ENCODE measurements around the gene RIMOC1.
"Not testable (repeated sequence)": the region's sequence is repeated elsewhere in the genome, so short reads cannot be mapped to it uniquely, and the experiment has no call there.

Gene RIMOC1

GRCh38 chr5:41925555-41925951 lies 21.4 kb downstream of the RIMOC1 start:
- peak; percentile 49 for DNase-seq (ENCODE audit: low read depth)
- peak overlapping the region; percentile 69 for H3K4me3 ChIP-seq (replicated peaks; ENCODE audit: low read depth, low read length)
- TF ChIP-seq CTCF (IDR thresholded peaks at IDR 0.05; ENCODE audit: low read length, missing control alignments): no peak

GRCh38 chr5:41927604-41928003 lies 23.5 kb downstream of the RIMOC1 start:
- TF ChIP-seq CTCF (IDR thresholded peaks at IDR 0.05; ENCODE audit: low read length, missing control alignments): no peak
- H3K4me3 ChIP-seq (replicated peaks; ENCODE audit: low read depth, low read length): no peak overlapping the region
- DNase-seq (ENCODE audit: low read depth): no peak

GRCh38 chr5:41929035-41929434 lies 24.9 kb downstream of the RIMOC1 start:
- no peak overlapping the region for H3K4me3 ChIP-seq (replicated peaks; ENCODE audit: low read depth, low read length)
- TF ChIP-seq CTCF (IDR thresholded peaks at IDR 0.05; ENCODE audit: low read length, missing control alignments): no peak
- no peak for DNase-seq (ENCODE audit: low read depth)

- H3K4me3 ChIP-seq (replicated peaks; ENCODE audit: low read depth, low read length): no peak overlapping the region
- no peak for DNase-seq (ENCODE audit: low read depth)
- TF ChIP-seq CTCF (IDR thresholded peaks at IDR 0.05; ENCODE audit: low read length, missing control alignments): no peak
Measured at GRCh38 chr5:41932770-41933169, 28.6 kb downstream of the RIMOC1 start.

- TF ChIP-seq CTCF (IDR thresholded peaks at IDR 0.05; ENCODE audit: low read length, missing control alignments): no peak
- no peak for DNase-seq (ENCODE audit: low read depth)
- no peak overlapping the region for H3K4me3 ChIP-seq (replicated peaks; ENCODE audit: low read depth, low read length)
Measured at GRCh38 chr5:41935544-41935943, 31.4 kb downstream of the RIMOC1 start.

GRCh38 chr5:41940641-41941040 lies 36.5 kb downstream of the RIMOC1 start:
- no peak for TF ChIP-seq CTCF (IDR thresholded peaks at IDR 0.05; ENCODE audit: low read length, missing control alignments)
- no peak for DNase-seq (ENCODE audit: low read depth)
- no peak overlapping the region for H3K4me3 ChIP-seq (replicated peaks; ENCODE audit: low read depth, low read length)

GRCh38 chr5:41945332-41945955 lies 41.3 kb downstream of the RIMOC1 start:
- DNase-seq (ENCODE audit: low read depth); H3K4me3 ChIP-seq (replicated peaks; ENCODE audit: low read depth, low read length): not testable (repeated sequence)

Measured in fibroblast of pulmonary artery (primary cell).